ENCODE measurements around the gene ARHGAP9.

- TF ChIP-seq CTCF (conservative IDR thresholded peaks at IDR 0.05) (no peak), EZH2 (IDR thresholded peaks at IDR 0.05; ENCODE audit: low read depth) (no peak)
Observed at GRCh38 chr12:57527184-57527583, 47.5 kb upstream of the ARHGAP9 start.
